HCT116 (cell line): Measurements from ENCODE around the gene FBXO5. TPM values are rescaled to one million over a fixed set of nuclear protein-coding genes. Genes with fewer than 3 reads are reported as not detected.

Source experiments
- ATAC-seq: fragments of 200-7000 bp; cut with Tn5 transposase; 2 replicates; pipeline ENCODE4 v1.9.1; 2020; ENCODE audit warnings: mild to moderate bottlenecking, moderate library complexity
- BruUV-seq: library from RNA; stranded (reverse); fragments of 400-500 nt; replicated peaks from 2 replicates; lab custom pipeline; 2021; lab: Mats Ljungman, UMichigan
- CTCF ChIA-PET: fragments of 300-600 bp; sonication (Branson Sonifier 250); formaldehyde crosslinking; loops from one replicate; lab custom pipeline; 2021; ENCODE audit warnings: antibody characterized with exemption; lab: Charles Lee
- POLR2A ChIA-PET: fragments of 300-600, 350-600 bp; sonication (Branson Sonifier 250); formaldehyde crosslinking; loops from one replicate; lab custom pipeline; 2021; ENCODE audit warnings: antibody characterized with exemption; lab: Charles Lee
- RAD21 ChIA-PET, 2 experiments: fragments of 300-600 bp; sonication (Branson Sonifier 250); formaldehyde crosslinking; loops; one replicate each; lab custom pipeline; 2023; ENCODE audit warnings: low total read pairs in 2 of 2; ENCODE audit not compliant: uncharacterized antibody in 2 of 2, unreplicated experiment in 2 of 2, low non-redundant PET in 1 of 2; lab: Charles Lee
- DNase-seq: peaks from one replicate; pipeline ENCODE4 v3.0.0-alpha.2; 2010; ENCODE audit warnings: low read depth, low spot score
- H2AFZ ChIP-seq: fragments of 200-600 bp; shearing (Covaris generic), sonication (generic); 2 replicates; pipeline ENCODE4 v1.6.1; 2017; ENCODE audit warnings: low read depth, mixed run types, mixed read lengths, antibody characterized with exemption, low read length; ENCODE audit not compliant: poor library complexity, severe bottlenecking
- H3K27ac ChIP-seq: 2 replicates; pipeline ENCODE4 v1.5.1; 2012; ENCODE audit warnings: low read depth, low read length
- H3K27me3 ChIP-seq: fragments of 200-600 bp; sonication (generic); 2 replicates; pipeline ENCODE4 v1.6.1; 2016; ENCODE audit warnings: mixed run types, low read length, mixed read lengths; ENCODE audit not compliant: insufficient read depth
- H3K36me3 ChIP-seq, 2 experiments: fragments of 200-500 bp in 1 of 2; fragments of 200-600 bp in 1 of 2; sonication (Bioruptor generic) in 1 of 2; sonication (generic) in 1 of 2; 2 replicates each; pipeline versions ENCODE4 v1.5.1 to v1.6.1; 2014 to 2016; ENCODE audit warnings: low read length in 2 of 2, inconsistent platforms in 1 of 2, mixed read lengths in 1 of 2, mixed run types in 1 of 2; ENCODE audit not compliant: insufficient read depth in 2 of 2, control insufficient read depth in 1 of 2
- H3K4me1 ChIP-seq, 2 experiments: fragments of 200-600 bp in 1 of 2; sonication (generic) in 1 of 2; 2 replicates each; pipeline versions ENCODE4 v1.5.1 to v1.6.1; 2012 to 2017; ENCODE audit warnings: low read length in 2 of 2, inconsistent platforms in 1 of 2, mild to moderate bottlenecking in 1 of 2, mixed read lengths in 1 of 2, mixed run types in 1 of 2, moderate library complexity in 1 of 2; ENCODE audit not compliant: insufficient read depth in 2 of 2, control insufficient read depth in 1 of 2
- H3K4me2 ChIP-seq: fragments of 200-600 bp; sonication (generic); 2 replicates; pipeline ENCODE4 v1.6.1; 2017; ENCODE audit warnings: mixed run types, low read length, mixed read lengths
- H3K4me3 ChIP-seq, 2 experiments: fragments of 200-600 bp in 1 of 2; sonication (generic) in 1 of 2; replicated peaks in 1 of 2; 2 replicates each; pipeline ENCODE4 v1.5.1; 2011 to 2016; ENCODE audit warnings: low read length in 2 of 2, control low read depth in 1 of 2, low read depth in 1 of 2, mild to moderate bottlenecking in 1 of 2, mixed read lengths in 1 of 2, mixed run types in 1 of 2
- H3K79me2 ChIP-seq: fragments of 200-600 bp; sonication (generic); 2 replicates; pipeline ENCODE4 v1.6.1; 2017; ENCODE audit warnings: mild to moderate bottlenecking, mixed run types, low read length, moderate library complexity, mixed read lengths; ENCODE audit not compliant: insufficient read depth
- H3K9ac ChIP-seq: fragments of 200-600 bp; sonication (generic); 2 replicates; pipeline ENCODE4 v1.6.1; 2016; ENCODE audit warnings: low read length, mixed read lengths
- H3K9me2 ChIP-seq: fragments of 200-600 bp; sonication (generic), shearing (Covaris generic); 2 replicates; pipeline ENCODE4 v1.6.1; 2017; ENCODE audit warnings: mixed run types, mild to moderate bottlenecking, moderate library complexity; ENCODE audit not compliant: insufficient read depth
- H3K9me3 ChIP-seq, 2 experiments: fragments of 200-500 bp in 1 of 2; fragments of 200-600 bp in 1 of 2; sonication (Bioruptor generic) in 1 of 2; sonication (generic) in 1 of 2; 2 replicates each; pipeline ENCODE4 v1.6.1; 2014 to 2017; ENCODE audit warnings: low read length in 2 of 2, mixed read lengths in 2 of 2, inconsistent platforms in 1 of 2, low read depth in 1 of 2, mild to moderate bottlenecking in 1 of 2, mixed run types in 1 of 2, moderate library complexity in 1 of 2; ENCODE audit not compliant: control insufficient read depth in 1 of 2, insufficient read depth in 1 of 2
- H4K20me1 ChIP-seq: fragments of 200-600 bp; sonication (generic), shearing (Covaris generic); 2 replicates; pipeline ENCODE4 v1.6.1; 2017; ENCODE audit warnings: mixed run types, mild to moderate bottlenecking, moderate library complexity; ENCODE audit not compliant: insufficient read depth
- ATF3 ChIP-seq: IDR thresholded peaks from 2 replicates; pipeline ENCODE4 v1.6.1; 2012
- EGR1 ChIP-seq: IDR thresholded peaks from 2 replicates; pipeline ENCODE4 v1.6.1; 2012; ENCODE audit warnings: low read depth
- ELF1 ChIP-seq: IDR thresholded peaks from 2 replicates; pipeline ENCODE4 v1.6.1; 2012; ENCODE audit warnings: low read depth, borderline replicate concordance
- EZH2 ChIP-seq: fragments of 200-600 bp; sonication (generic); IDR thresholded peaks from 2 replicates; pipeline ENCODE4 v1.6.1; 2017; ENCODE audit warnings: antibody characterized with exemption, mixed run types
- JUND ChIP-seq: IDR thresholded peaks from 2 replicates; pipeline ENCODE4 v1.6.1; 2012
- MAX ChIP-seq: IDR thresholded peaks from 2 replicates; pipeline ENCODE4 v1.6.1; 2012
- POLR2AphosphoS5 ChIP-seq: IDR thresholded peaks from 2 replicates; pipeline ENCODE4 v1.6.1; 2011; ENCODE audit warnings: mild to moderate bottlenecking, low read depth, low read length, moderate library complexity
- RAD21 ChIP-seq: IDR thresholded peaks from 2 replicates; pipeline ENCODE4 v1.6.1; 2012; ENCODE audit warnings: low read depth, mild to moderate bottlenecking
- REST ChIP-seq: IDR thresholded peaks from 2 replicates; pipeline ENCODE4 v1.6.1; 2012; ENCODE audit warnings: low read depth
- SIN3A ChIP-seq: IDR thresholded peaks from 2 replicates; pipeline ENCODE4 v1.6.1; 2012; ENCODE audit warnings: low read depth
- SP1 ChIP-seq: IDR thresholded peaks from 2 replicates; pipeline ENCODE4 v1.6.1; 2012; ENCODE audit warnings: low read depth
- SRF ChIP-seq: IDR thresholded peaks from 2 replicates; pipeline ENCODE4 v1.6.1; 2012; ENCODE audit warnings: low read depth
- YY1 ChIP-seq: IDR thresholded peaks from 2 replicates; pipeline ENCODE4 v1.6.1; 2011; ENCODE audit warnings: low read length, low read depth, moderate library complexity, mild to moderate bottlenecking; ENCODE audit not compliant: insufficient replicate concordance; ENCODE audit errors: extremely low read depth
- ZFX ChIP-seq: fragments of 450-650 bp; IDR thresholded peaks from 2 replicates; pipeline ENCODE4 v1.6.1; 2017
- ZNF274 ChIP-seq: fragments of 200-500 bp; sonication (Bioruptor generic); IDR thresholded peaks from 2 replicates; pipeline ENCODE4 v1.6.1; 2014; ENCODE audit warnings: mild to moderate bottlenecking, low read depth, low read length, inconsistent platforms
- intact Hi-C: fragments of 100-400 bp; cut with micrococcal nuclease; formaldehyde crosslinking; loops from 2 replicates; pipeline ENCODE4 v1.10.0; 2022
- total RNA-seq: library from RNA; stranded (reverse); gene quantifications from one replicate; pipeline ENCODE4 v1.2.1, GENCODE V29; 2021; ENCODE audit not compliant: unreplicated experiment

Gene FBXO5
- total RNA-seq, 1 experiment from 2014 or later = 38.9 TPM

GRCh38 chr6:152957796-152958195, 25.0 kb downstream of the FBXO5 start:
- Histone ChIP-seq H3K4me1 (no peaks in the 10 kb centered on the region), H3K9me3 (no peaks in the 10 kb centered on the region), H3K4me3 (no peak overlapping the region), H3K27ac (no peak overlapping the region), H3K79me2 (no peaks in the 10 kb centered on the region), H3K9ac (no peak overlapping the region), H3K9me2 (no peaks in the 10 kb centered on the region; the same call in 1 of the 2 replicates), H3K4me2 (no peak overlapping the region), H3K36me3 (no peaks in the 10 kb centered on the region), H2AFZ (no peak overlapping the region), H3K27me3 (peaks cover 13% of the 10 kb centered on the region), H4K20me1 (no peaks in the 10 kb centered on the region)
- no peak for ATAC-seq
- no peak for DNase-seq
- no TSS peak for BruUV-seq
- TF ChIP-seq REST (no peak), JUND (no peak), RAD21 (no peak), ELF1 (no peak), YY1 (no peak), SIN3A (no peak), SRF (no peak), POLR2AphosphoS5 (no peak), EGR1 (no peak), MAX (no peak), SP1 (no peak), ATF3 (no peak), ZFX (no peak), EZH2 (no peak), ZNF274 (no peak)
- CTCF ChIA-PET = interaction anchor here (1.6 kb wide), 1 partner anchor 209 kb away, joined by 4 read pairs; no protein-coding TSS in a partner anchor
- RAD21 ChIA-PET = no interaction called here
- intact Hi-C loops = no loop called here
- POLR2A ChIA-PET = no interaction called here
